Ovary (tissue), 3 donors: ENCODE results near the gene B2M.

Experiments
- CTCF ChIP-seq, 3 donors: fragments of 450-650 bp in 2 of 3; fragments of 200-600 bp in 1 of 3; IDR thresholded peaks; one replicate each; pipeline versions ENCODE4 v1.5.1 to v1.8.0; 2016 to 2022; ENCODE audit warnings: antibody characterized with exemption in 3 of 3, mild to moderate bottlenecking in 1 of 3
- EP300 ChIP-seq: sonication (generic); formaldehyde crosslinking; IDR thresholded peaks from one replicate; pipeline ENCODE4 v1.6.1; 2017; ENCODE audit warnings: antibody characterized with exemption
- POLR2A ChIP-seq: fragments of 450-650 bp; IDR thresholded peaks from one replicate; pipeline ENCODE4 v1.6.1; 2017; ENCODE audit warnings: antibody characterized with exemption, mild to moderate bottlenecking, moderate library complexity
- donor health status: DM: no; HTN: no; CAD: no.

GRCh38 chr15:44720460-44721176 is 9.3 kb downstream of the B2M start:
- TF ChIP-seq CTCF (IDR thresholded peaks at IDR 0.05) (no peak), POLR2A (no peak), EP300 (no peak)
